ENCODE data around the gene SLC7A14.
"Not testable (repeated sequence)": the region's sequence is repeated elsewhere in the genome, so short reads cannot be mapped to it uniquely, and the experiment has no call there.

The SLC7A14 gene

GRCh38 chr3:170593634-170594033 lies 7.8 kb upstream of the SLC7A14 start:
- DNase-seq, result no peak

DNA sequence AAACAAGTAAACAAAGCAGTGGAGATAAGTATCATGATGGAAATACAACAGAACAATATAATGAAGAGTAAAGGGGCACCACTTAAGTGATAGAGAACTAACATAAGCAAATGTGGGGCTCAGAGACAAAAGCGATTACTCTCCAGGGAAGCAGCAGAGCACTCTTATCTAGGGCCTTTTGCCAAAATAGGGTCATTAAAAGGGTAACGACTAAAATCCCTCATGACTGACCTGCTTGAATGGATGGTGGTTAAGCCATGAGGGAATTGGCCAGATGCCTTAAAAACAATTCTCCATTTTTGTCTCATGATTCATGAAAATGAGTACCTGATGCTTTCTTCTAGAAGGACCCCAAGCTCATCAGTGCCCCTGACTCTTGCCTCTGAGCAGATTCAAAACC lies 3.2 kb upstream of the SLC7A14 start:
- no peak for DNase-seq

DNA sequence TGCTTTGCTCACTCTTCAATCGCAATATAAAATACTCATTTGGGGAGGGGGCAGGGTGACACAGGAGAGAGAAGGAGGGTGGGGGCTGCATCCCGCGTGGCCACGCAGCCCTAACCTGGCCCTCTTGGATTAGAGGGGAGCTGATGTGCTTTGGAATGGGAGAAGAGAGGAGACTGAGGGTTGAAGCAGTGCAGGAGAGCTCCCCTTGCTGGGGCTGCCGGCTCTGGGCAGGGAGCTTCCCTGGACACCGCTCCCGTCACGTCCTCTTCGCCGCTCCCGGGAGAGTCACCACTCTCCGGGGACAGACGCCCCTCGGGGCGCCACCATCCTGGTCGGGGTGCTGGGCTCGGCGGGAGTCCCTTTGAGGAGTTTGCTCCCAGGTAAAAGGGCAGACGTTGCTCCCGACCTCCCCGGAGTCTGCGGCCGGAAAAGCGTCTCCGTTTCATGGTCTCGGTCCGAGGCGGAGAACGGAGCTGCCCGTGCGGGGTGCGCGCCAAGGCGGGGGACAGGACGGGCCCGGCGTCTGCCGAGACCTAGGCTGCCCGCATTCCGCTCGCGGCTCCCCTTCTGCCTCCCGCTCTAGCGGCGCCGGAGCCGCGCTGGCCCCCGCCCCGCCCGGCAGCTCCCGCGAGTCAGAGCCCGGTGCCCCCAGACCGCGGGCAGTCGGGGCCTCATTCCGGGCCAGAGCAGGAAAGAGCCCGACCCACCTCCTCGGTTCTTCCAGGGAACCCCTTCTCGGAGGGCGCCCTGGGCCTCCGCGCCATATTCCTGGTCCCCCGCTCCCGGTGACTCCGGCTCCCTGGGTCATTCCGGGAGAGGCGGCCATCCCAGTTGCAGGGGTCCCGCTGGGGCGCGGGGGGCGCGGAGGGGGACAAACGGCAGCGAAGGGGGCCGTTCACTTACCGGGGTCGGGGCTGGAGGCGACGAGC lies 603 bp downstream of the SLC7A14 start:
- DNase-seq, result no peak

DNA sequence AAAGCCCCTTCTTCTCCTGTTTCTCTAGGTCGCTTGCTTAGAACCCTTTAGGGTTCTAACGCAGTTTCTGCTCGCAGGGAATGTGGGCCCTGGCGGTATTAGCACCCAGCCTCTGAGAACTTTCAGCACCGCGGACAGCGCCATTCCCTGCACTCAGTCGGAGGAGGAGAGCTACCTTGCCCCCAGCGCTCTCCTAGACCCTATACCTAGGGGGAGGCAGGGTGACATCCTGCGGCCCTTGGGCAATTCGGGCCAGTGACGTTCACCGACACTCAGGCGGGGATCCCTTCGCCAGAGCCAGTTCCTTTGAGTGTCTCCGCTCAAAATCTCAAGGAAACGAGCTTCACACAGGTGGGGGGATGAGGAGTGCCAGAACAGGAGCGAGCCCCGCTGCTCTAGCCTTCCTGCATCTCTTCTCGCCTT lies 1.3 kb downstream of the SLC7A14 start:
- DNase-seq, result peak; percentile 6

DNA sequence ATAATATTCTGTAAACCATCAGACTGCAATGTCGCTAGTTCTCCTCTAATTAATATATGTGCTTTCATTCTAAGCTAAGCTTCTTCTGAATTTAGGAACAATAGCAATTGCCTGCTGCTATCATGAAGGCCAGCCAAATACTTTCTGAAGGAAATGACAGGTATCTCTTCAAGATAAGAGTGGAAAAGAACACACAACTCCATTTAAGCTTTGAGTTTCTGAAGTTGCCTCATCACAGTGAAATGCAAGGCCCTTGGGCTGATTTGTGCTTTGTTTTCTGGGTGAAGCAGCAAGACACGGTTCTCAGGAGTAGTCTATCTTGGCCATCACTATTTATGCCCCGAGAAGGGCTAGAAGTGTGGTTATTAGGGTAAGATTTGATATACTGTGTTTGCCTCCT lies 6.2 kb downstream of the SLC7A14 start:
- no peak for DNase-seq

DNA sequence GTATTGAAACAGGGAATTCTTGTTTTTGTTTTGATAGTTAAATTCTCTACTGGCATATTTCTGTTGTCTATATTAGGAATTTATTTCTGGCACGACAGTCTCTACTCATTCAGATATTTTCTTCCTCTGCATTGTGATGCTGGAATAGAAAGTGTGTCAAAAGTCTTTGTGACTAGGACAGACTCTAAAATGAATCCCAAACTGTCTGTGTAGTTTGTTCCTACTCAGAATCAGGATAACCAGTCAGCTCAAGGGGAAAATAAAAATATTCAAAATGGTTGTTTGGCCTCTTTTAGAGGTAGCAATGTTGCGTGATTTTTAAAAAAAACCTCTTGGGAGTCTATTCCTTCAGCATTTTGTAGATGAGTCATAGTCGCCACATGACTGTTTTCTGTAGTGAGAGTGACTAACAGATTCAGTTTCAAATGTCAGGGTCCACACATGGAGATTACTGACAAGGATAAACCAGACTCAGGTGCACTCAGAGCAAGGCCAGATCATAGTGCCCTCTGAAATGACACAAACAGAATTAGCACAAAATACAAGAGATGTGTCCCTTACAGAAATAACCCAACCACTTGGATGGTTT lies 13.1 kb downstream of the SLC7A14 start:
- DNase-seq, result no peak

DNA sequence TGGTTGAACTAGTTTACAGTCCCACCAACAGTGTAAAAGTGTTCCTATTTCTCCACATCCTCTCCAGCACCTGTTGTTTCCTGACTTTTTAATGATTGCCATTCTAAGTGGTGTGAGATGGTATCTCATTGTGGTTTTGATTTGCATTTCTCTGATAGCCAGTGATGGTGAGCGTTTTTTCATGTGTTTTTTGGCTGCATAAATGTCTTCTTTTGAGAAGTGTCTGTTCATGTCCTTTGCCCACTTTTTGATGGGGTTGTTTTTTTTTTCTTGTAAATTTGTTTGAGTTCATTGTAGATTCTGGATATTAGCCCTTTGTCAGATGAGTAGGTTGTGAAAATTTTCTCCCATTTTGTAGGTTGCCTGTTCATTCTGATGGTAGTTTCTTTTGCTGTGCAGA lies 18.3 kb downstream of the SLC7A14 start:
- not testable (repeated sequence) for DNase-seq

GRCh38 chr3:170566413-170566812 lies 19.5 kb downstream of the SLC7A14 start:
- no peak for DNase-seq

GRCh38 chr3:170565495-170565894 lies 20.4 kb downstream of the SLC7A14 start:
- DNase-seq, result no peak

- no peak for DNase-seq
Observed at GRCh38 chr3:170564664-170565063, 21.2 kb downstream of the SLC7A14 start.

- DNase-seq, result no peak
Observed at GRCh38 chr3:170563712-170564423, 22.0 kb downstream of the SLC7A14 start.

GRCh38 chr3:170562080-170562479 lies 23.8 kb downstream of the SLC7A14 start:
- DNase-seq, result no peak

DNA sequence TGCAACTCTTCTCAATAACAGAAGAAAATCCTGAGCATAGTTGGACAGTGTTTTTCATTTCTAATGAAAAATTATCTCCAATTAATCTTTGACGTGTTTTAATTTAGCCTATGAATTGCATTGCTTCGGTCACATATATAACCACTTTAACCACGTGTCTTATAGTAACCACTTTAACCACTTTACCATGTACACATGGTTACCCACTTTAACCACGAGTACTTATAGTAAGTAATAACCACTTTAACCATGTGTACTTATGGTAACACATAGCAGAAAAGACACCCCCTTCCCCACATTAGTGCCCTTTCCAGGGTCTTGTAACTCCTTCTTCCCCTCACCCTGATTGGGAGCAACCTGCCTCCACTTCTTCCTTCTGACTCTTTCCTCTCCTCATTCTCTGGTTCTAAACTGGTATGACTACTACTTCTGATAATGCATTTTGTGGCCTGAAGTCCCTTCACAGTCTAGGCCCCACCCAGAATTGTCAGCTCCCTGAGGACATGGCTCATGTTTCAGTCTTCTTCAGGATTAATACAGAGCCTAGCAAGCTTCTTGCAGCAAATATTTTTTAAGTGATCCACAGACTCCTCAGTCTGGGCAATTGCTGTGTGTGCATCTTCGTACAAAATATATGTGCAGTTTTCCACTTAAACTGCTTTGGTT lies 25.0 kb downstream of the SLC7A14 start:
- no peak for DNase-seq

DNA sequence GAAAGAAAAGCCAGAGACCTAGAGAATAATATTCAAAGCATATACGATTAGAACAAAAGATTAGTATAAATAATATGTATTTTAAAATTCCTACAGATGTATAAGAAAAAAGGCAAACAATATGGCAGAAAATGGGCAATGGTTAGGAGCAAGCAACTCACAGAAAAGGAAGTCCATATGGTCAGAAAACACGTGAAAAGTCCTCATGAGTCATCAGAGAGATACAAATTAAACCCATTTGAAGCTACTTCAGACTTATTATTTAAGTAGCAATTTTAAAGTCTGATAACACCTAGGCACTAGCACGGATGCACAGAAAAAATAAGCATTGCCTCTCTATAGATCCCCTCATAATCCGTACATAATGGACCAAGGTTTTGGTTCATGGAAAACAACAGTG lies 25.6 kb downstream of the SLC7A14 start:
- no peak for DNase-seq

GRCh38 chr3:170558427-170558826 lies 27.4 kb downstream of the SLC7A14 start:
- no peak for DNase-seq

- DNase-seq, result no peak
Observed at GRCh38 chr3:170555329-170555728, 30.5 kb downstream of the SLC7A14 start.

- no peak for DNase-seq
Observed at GRCh38 chr3:170553788-170554757, 31.8 kb downstream of the SLC7A14 start.

GRCh38 chr3:170551252-170551651 lies 34.6 kb downstream of the SLC7A14 start:
- no peak for DNase-seq

DNA sequence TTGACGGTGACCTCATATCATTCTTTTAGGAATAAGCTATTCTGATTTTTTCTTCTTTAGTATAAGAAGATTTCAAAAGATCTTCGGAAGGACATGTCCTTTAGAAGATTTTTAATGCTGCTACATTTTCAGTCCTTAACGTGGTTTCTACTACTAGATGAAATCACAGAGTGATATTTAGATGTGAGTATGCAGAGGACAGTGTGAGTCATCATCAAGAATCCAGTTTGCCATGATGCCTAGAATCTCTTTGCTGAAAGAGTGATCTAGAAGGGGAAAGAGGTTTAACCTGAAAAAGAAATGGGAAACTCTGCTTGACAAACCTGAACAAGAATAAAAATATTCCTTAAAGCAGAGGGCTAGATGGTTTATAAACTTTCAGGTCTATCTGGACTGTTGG lies 43.2 kb downstream of the SLC7A14 start:
- DNase-seq, result no peak

GRCh38 chr3:170539897-170540296 lies 46.0 kb downstream of the SLC7A14 start:
- DNase-seq, result no peak

- DNase-seq, result no peak
Observed at GRCh38 chr3:170536712-170537111, 49.2 kb downstream of the SLC7A14 start.

DNA sequence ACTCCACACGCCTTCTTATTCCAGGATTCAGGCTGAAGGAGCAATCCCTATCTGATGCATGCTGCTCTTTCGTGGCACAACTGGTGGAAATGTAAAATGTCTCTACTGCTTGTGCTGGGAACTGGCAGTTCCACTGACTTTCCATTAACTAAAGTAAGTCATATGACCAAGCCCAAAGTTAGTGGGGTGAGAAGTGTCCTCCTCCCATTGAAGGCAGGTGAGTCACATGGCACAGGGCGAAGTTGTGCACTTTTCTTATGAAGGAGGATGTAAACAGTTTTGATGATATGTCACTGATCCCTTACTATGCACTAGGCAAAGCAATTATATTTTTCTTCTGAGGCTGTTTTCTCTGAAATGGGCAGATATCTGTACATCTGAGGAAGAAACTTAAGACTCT lies 51.6 kb downstream of the SLC7A14 start:
- no peak for DNase-seq
